Ovary (tissue), 3 donors: ENCODE results near the gene OOEP.

Experiments used
- EP300 ChIP-seq: sonication (generic); formaldehyde crosslinking; IDR thresholded peaks from one replicate; pipeline ENCODE4 v1.6.1; 2017; ENCODE audit warnings: antibody characterized with exemption
- POLR2A ChIP-seq: fragments of 450-650 bp; IDR thresholded peaks from one replicate; pipeline ENCODE4 v1.6.1; 2017; ENCODE audit warnings: antibody characterized with exemption, mild to moderate bottlenecking, moderate library complexity
- TF ChIP-seq, protein P1 (sequence below), 3 donors: fragments of 450-650 bp in 2 of 3; fragments of 200-600 bp in 1 of 3; IDR thresholded peaks; one replicate each; pipeline versions ENCODE4 v1.5.1 to v1.8.0; 2016 to 2022; ENCODE audit warnings: antibody characterized with exemption in 3 of 3, mild to moderate bottlenecking in 1 of 3
- donor health status: DM: no; HTN: no; CAD: no.

DNA sequence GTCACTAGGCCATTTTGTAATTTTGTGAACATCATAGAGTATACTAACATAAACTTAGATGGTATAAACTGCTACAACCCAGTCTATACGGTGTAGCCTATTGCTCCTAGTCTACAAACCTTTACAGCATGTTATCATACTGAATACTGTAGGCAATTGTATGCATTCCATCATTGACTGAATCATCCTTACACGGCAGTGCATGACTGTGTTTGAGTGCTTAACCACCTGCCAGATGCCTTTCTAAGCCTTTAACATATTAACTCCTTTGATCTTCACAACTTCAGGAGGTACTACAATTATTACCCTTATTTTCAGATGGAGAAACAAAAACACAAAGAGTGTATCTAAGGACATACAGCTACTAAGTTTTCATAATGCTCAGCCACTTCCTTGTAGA, 29.6 kb downstream of the OOEP start:
- TF ChIP-seq POLR2A (no peak), EP300 (no peak)
- TF ChIP-seq, protein P1, sequence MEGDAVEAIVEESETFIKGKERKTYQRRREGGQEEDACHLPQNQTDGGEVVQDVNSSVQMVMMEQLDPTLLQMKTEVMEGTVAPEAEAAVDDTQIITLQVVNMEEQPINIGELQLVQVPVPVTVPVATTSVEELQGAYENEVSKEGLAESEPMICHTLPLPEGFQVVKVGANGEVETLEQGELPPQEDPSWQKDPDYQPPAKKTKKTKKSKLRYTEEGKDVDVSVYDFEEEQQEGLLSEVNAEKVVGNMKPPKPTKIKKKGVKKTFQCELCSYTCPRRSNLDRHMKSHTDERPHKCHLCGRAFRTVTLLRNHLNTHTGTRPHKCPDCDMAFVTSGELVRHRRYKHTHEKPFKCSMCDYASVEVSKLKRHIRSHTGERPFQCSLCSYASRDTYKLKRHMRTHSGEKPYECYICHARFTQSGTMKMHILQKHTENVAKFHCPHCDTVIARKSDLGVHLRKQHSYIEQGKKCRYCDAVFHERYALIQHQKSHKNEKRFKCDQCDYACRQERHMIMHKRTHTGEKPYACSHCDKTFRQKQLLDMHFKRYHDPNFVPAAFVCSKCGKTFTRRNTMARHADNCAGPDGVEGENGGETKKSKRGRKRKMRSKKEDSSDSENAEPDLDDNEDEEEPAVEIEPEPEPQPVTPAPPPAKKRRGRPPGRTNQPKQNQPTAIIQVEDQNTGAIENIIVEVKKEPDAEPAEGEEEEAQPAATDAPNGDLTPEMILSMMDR (IDR thresholded peaks at IDR 0.05), result no peak
